GM21529 (cell line): ENCODE measurements around the gene RASSF8.

ENCODE experiments used
- ATAC-seq: cut with Tn5 transposase; IDR thresholded peaks from one replicate; pipeline ENCODE4 v1.9.1; 2021; ENCODE audit not compliant: unreplicated experiment

Gene RASSF8

GRCh38 chr12:25960143-25960542, 1.7 kb downstream of the RASSF8 start:
- no peak for ATAC-seq

- ATAC-seq: no peak
These were observed 2.5 kb downstream of the RASSF8 start for GRCh38 chr12:25960961-25961360.

- no peak for ATAC-seq
These were observed 4.5 kb downstream of the RASSF8 start for GRCh38 chr12:25962932-25963525.

- ATAC-seq: no peak
These were observed 7.2 kb downstream of the RASSF8 start for GRCh38 chr12:25965682-25966081.

GRCh38 chr12:25970082-25970481, 11.6 kb downstream of the RASSF8 start:
- ATAC-seq: no peak

GRCh38 chr12:25970916-25971653, 12.6 kb downstream of the RASSF8 start:
- no peak for ATAC-seq

GRCh38 chr12:25971654-25972041, 13.2 kb downstream of the RASSF8 start:
- no peak for ATAC-seq

GRCh38 chr12:25972783-25973182, 14.3 kb downstream of the RASSF8 start:
- ATAC-seq: no peak

- no peak for ATAC-seq
These were observed 16.7 kb downstream of the RASSF8 start for GRCh38 chr12:25975179-25975578.

GRCh38 chr12:25975682-25976081, 17.2 kb downstream of the RASSF8 start:
- no peak for ATAC-seq

GRCh38 chr12:25976289-25976688, 17.8 kb downstream of the RASSF8 start:
- ATAC-seq: no peak

- no peak for ATAC-seq
These were observed 18.6 kb downstream of the RASSF8 start for GRCh38 chr12:25977047-25977446.

GRCh38 chr12:25979059-25979458, 20.6 kb downstream of the RASSF8 start:
- ATAC-seq: no peak

- ATAC-seq: no peak
These were observed 21.1 kb downstream of the RASSF8 start for GRCh38 chr12:25979563-25979962.

GRCh38 chr12:25980035-25980434, 21.6 kb downstream of the RASSF8 start:
- no peak for ATAC-seq

GRCh38 chr12:25981597-25981996, 23.1 kb downstream of the RASSF8 start:
- no peak for ATAC-seq

- ATAC-seq: no peak
These were observed 23.9 kb downstream of the RASSF8 start for GRCh38 chr12:25982416-25982815.

GRCh38 chr12:25983625-25984024, 25.1 kb downstream of the RASSF8 start:
- no peak for ATAC-seq

GRCh38 chr12:25984759-25985158, 26.3 kb downstream of the RASSF8 start:
- no peak for ATAC-seq

GRCh38 chr12:25985316-25986175, 27.1 kb downstream of the RASSF8 start:
- ATAC-seq: no peak

GRCh38 chr12:25986180-25986579, 27.7 kb downstream of the RASSF8 start:
- no peak for ATAC-seq

GRCh38 chr12:25988505-25988904, 30.0 kb downstream of the RASSF8 start:
- ATAC-seq: no peak
